CD8-positive, alpha-beta memory T cell (primary cell): ENCODE measurements around the gene PABPN1. TPM values are rescaled to one million over a fixed set of nuclear protein-coding genes. Genes with fewer than 3 reads are reported as not detected.
A peak's percentile ranks its signal among the peaks of the same experiment; 100 is the strongest.

ENCODE experiments used
- CTCF ChIA-PET: fragments of 350-600 bp; sonication (Branson Sonifier 250); formaldehyde crosslinking; loops from one replicate; lab custom pipeline; 2021; ENCODE audit warnings: antibody characterized with exemption; lab: Charles Lee
- POLR2A ChIA-PET: fragments of 350-600 bp; sonication (Branson Sonifier 250); formaldehyde crosslinking; loops from one replicate; lab custom pipeline; 2021; ENCODE audit warnings: antibody characterized with exemption; lab: Charles Lee
- DNase-seq, 5 donors: peaks; one replicate each; pipeline versions ENCODE4 v3.0.0 to v3.0.0-alpha.2; 2020 to 2022; ENCODE audit warnings: mixed read lengths in 1 of 5
- H3K27ac ChIP-seq: one replicate; pipeline ENCODE4 v1.7.0; 2013; ENCODE audit warnings: low read depth, mild to moderate bottlenecking, low read length, moderate library complexity
- H3K27me3 ChIP-seq: 2 replicates; pipeline ENCODE4 v1.7.0; 2013; ENCODE audit warnings: low read length, mild to moderate bottlenecking; ENCODE audit not compliant: insufficient read depth, poor library complexity, severe bottlenecking
- H3K36me3 ChIP-seq: 2 replicates; pipeline ENCODE4 v1.7.0; 2013; ENCODE audit warnings: mild to moderate bottlenecking, low read length, moderate library complexity; ENCODE audit not compliant: insufficient read depth
- H3K4me1 ChIP-seq: 2 replicates; pipeline ENCODE4 v1.7.0; 2013; ENCODE audit warnings: mild to moderate bottlenecking, low read length, moderate library complexity; ENCODE audit not compliant: insufficient read depth
- H3K4me3 ChIP-seq: 2 replicates; pipeline ENCODE4 v1.7.0; 2013; ENCODE audit warnings: mild to moderate bottlenecking, low read length
- H3K9me3 ChIP-seq: 2 replicates; pipeline ENCODE4 v1.7.0; 2013; ENCODE audit warnings: mild to moderate bottlenecking, low read length
- H3K27ac Mint-ChIP-seq, 8 donors: one replicate each; pipeline ENCODE4 v1.8.0; 2020 to 2021; ENCODE audit warnings: mixed read lengths in 8 of 8, mild to moderate bottlenecking in 6 of 8, inconsistent platforms in 3 of 8, moderate library complexity in 3 of 8
- H3K27me3 Mint-ChIP-seq, 2 donors: one replicate each; pipeline ENCODE4 v1.8.0; 2020 to 2021; ENCODE audit warnings: mixed read lengths in 2 of 2, mild to moderate bottlenecking in 1 of 2, moderate library complexity in 1 of 2
- H3K36me3 Mint-ChIP-seq, 3 donors: one replicate each; pipeline ENCODE4 v1.8.0; 2020 to 2021; ENCODE audit warnings: mixed read lengths in 3 of 3, inconsistent platforms in 1 of 3, mild to moderate bottlenecking in 1 of 3
- H3K4me1 Mint-ChIP-seq, 3 donors: one replicate each; pipeline ENCODE4 v1.8.0; 2020 to 2021; ENCODE audit warnings: mixed read lengths in 3 of 3, inconsistent platforms in 1 of 3, mild to moderate bottlenecking in 1 of 3
- H3K4me3 Mint-ChIP-seq, 7 donors: one replicate each; pipeline ENCODE4 v1.8.0; 2020 to 2021; ENCODE audit warnings: mixed read lengths in 7 of 7, mild to moderate bottlenecking in 6 of 7, moderate library complexity in 4 of 7, inconsistent platforms in 2 of 7
- H3K9me3 Mint-ChIP-seq, 5 donors: one replicate each; pipeline ENCODE4 v1.8.0; 2020 to 2022; ENCODE audit warnings: mixed read lengths in 5 of 5, mild to moderate bottlenecking in 3 of 5, moderate library complexity in 2 of 5, inconsistent platforms in 1 of 5
- polyA plus RNA-seq: library from polyadenylated mRNA; unstranded; fragments of 300-500 nt; fragmentation: Illumina TruSeq; gene quantifications from one replicate; pipeline ENCODE4 v1.2.3, GENCODE V29; 2021
- total RNA-seq, 2 experiments: library from RNA; stranded (reverse); gene quantifications; one replicate each; pipeline ENCODE4 v1.2.3, GENCODE V29; 2021

PABPN1 gene
- total and polyA plus RNA-seq, 3 experiments from 2014 or later, result 125 to 308 (median 308) TPM

DNA sequence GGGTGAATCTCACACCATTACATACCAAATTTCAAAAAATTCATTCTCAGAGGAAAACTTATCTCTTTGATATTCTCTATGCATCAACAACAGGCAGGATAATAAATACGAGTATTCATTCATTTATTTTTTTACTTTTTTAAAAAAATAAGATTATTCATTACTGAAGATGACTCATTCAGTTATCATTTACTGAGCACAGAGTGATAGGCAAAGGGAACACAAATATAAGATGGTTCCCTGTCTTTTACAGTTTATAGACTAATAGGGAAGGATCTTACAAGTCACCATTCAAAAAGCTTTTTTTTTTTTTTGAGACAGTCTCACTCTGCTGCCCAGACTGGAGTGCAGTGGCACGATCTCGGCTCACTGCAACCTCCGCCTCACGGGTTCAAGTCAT lies 5.0 kb upstream of the PABPN1 start:
- H3K9me3 Mint-ChIP-seq, result no peaks in the 10 kb centered on the region
- H3K36me3 ChIP-seq, result no peaks in the 10 kb centered on the region
- no peak overlapping the region for H3K27ac Mint-ChIP-seq
- no peak overlapping the region for H3K27ac ChIP-seq
- H3K9me3 ChIP-seq, result no peaks in the 10 kb centered on the region
- no peak for DNase-seq
- H3K27me3 Mint-ChIP-seq, result peaks cover 2 to 12% of the 10 kb centered on the region in 2 donors
- no peak overlapping the region for H3K4me3 ChIP-seq
- H3K36me3 Mint-ChIP-seq, result peaks cover 0 to 2% (median 0%) of the 10 kb centered on the region in 3 donors
- peaks cover 10% of the 10 kb centered on the region for H3K4me1 ChIP-seq
- POLR2A ChIA-PET, result interaction anchor here (0.7 kb wide), 2 partner anchors 43 to 196 kb away, joined by 3 to 8 read pairs; no protein-coding TSS in a partner anchor
- H3K4me1 Mint-ChIP-seq, result peaks cover 13 to 15% (median 13%) of the 10 kb centered on the region in 3 donors
- no peak overlapping the region for H3K4me3 Mint-ChIP-seq
- H3K27me3 ChIP-seq, result no peaks in the 10 kb centered on the region
- CTCF ChIA-PET, result interaction anchor here (1.0 to 1.1 kb wide), 2 partner anchors 14 to 17 kb away, joined by 3 read pairs; partner anchors contain the start of gene PPP1R3E

GRCh38 chr14:23319746-23320583 lies 1.3 kb upstream of the PABPN1 start:
- no peaks in the 10 kb centered on the region for H3K9me3 ChIP-seq
- peaks cover 0 to 33% (median 5%) of the 10 kb centered on the region in 3 donors for H3K36me3 Mint-ChIP-seq
- H3K27ac ChIP-seq, result peak overlapping the region; percentile 83
- peaks cover 23% of the 10 kb centered on the region for H3K4me1 ChIP-seq
- H3K9me3 Mint-ChIP-seq, result no peaks in the 10 kb centered on the region
- peak overlapping the region; percentile 89 to 98 (median 93) for H3K4me3 Mint-ChIP-seq
- H3K27me3 ChIP-seq, result no peaks in the 10 kb centered on the region
- peaks cover 20% of the 10 kb centered on the region for H3K36me3 ChIP-seq
- H3K27me3 Mint-ChIP-seq, result peaks cover 3 to 9% of the 10 kb centered on the region in 2 donors
- POLR2A ChIA-PET, result interaction anchor here (0.6 to 5.0 kb wide), 8 partner anchors 17 to 795 kb away, joined by 3 to 146 read pairs (median 5); partner anchors contain the start of genes ACIN1, C14orf119, HAUS4 and HOMEZ
- H3K4me3 ChIP-seq, result peak overlapping the region; percentile 77
- DNase-seq, result no peak
- peak overlapping the region; percentile 90 to 99 (median 98) for H3K27ac Mint-ChIP-seq
- peaks cover 29 to 35% (median 30%) of the 10 kb centered on the region in 3 donors for H3K4me1 Mint-ChIP-seq
- CTCF ChIA-PET, result interaction anchor here (0.6 to 3.6 kb wide), 12 partner anchors 10 to 225 kb away, joined by 3 to 52 read pairs (median 4); partner anchors contain the start of genes ACIN1, C14orf119 and PPP1R3E

GRCh38 chr14:23321572-23322547 lies 603 bp downstream of the PABPN1 start:
- H3K4me1 Mint-ChIP-seq, result peaks cover 29 to 35% (median 30%) of the 10 kb centered on the region in 3 donors
- peaks cover 3% of the 10 kb centered on the region in 2 donors for H3K27me3 Mint-ChIP-seq
- Histone ChIP-seq H3K36me3 (peaks cover 20% of the 10 kb centered on the region), H3K27ac (peak overlapping the region; percentile 76), H3K27me3 (no peaks in the 10 kb centered on the region), H3K4me1 (peaks cover 23% of the 10 kb centered on the region), H3K9me3 (no peaks in the 10 kb centered on the region), H3K4me3 (peak overlapping the region; percentile 79)
- peak overlapping the region; percentile 86 to 95 (median 93) for H3K27ac Mint-ChIP-seq
- peak; percentile 8 to 60 (median 21) for DNase-seq
- ChIA-PET CTCF (interaction anchor here (0.8 to 3.7 kb wide), 18 partner anchors 8 to 759 kb away, joined by 3 to 52 read pairs (median 4); partner anchors contain the start of genes ACIN1, AJUBA, C14orf119 and HOMEZ), POLR2A (interaction anchor here (0.5 to 5.0 kb wide), 11 partner anchors 11 to 793 kb away, joined by 3 to 146 read pairs (median 4); partner anchors contain the start of genes ACIN1, C14orf119, HOMEZ and OXA1L)
- no peaks in the 10 kb centered on the region for H3K9me3 Mint-ChIP-seq
- peaks cover 0 to 44% (median 6%) of the 10 kb centered on the region in 3 donors for H3K36me3 Mint-ChIP-seq
- peak overlapping the region; percentile 90 to 99 (median 92) for H3K4me3 Mint-ChIP-seq

GRCh38 chr14:23322568-23323517 lies 1.6 kb downstream of the PABPN1 start:
- H3K9me3 ChIP-seq, result no peaks in the 10 kb centered on the region
- Mint-ChIP-seq H3K9me3 (no peaks in the 10 kb centered on the region), H3K4me1 (peaks cover 30 to 36% (median 30%) of the 10 kb centered on the region in 3 donors), H3K27me3 (peaks cover 0 to 3% of the 10 kb centered on the region in 2 donors), H3K4me3 (peak overlapping the region; percentile 90 to 99 (median 92)), H3K27ac (peak overlapping the region; percentile 86 to 95 (median 93)), H3K36me3 (peaks cover 0 to 44% (median 6%) of the 10 kb centered on the region in 3 donors)
- no peak for DNase-seq
- H3K4me1 ChIP-seq, result peaks cover 23% of the 10 kb centered on the region
- H3K27ac ChIP-seq, result peak overlapping the region; percentile 76
- POLR2A ChIA-PET, result interaction anchor here (1.1 to 5.0 kb wide), 3 partner anchors 16 to 37 kb away, joined by 3 to 146 read pairs (median 23); partner anchors contain the start of genes HOMEZ and PPP1R3E
- peak overlapping the region; percentile 79 for H3K4me3 ChIP-seq
- CTCF ChIA-PET, result interaction anchor here (0.9 to 3.7 kb wide), 7 partner anchors 21 to 228 kb away, joined by 3 to 52 read pairs (median 11); partner anchors contain the start of genes ACIN1, C14orf119 and PPP1R3E
- H3K36me3 ChIP-seq, result peaks cover 20% of the 10 kb centered on the region
- no peaks in the 10 kb centered on the region for H3K27me3 ChIP-seq

DNA sequence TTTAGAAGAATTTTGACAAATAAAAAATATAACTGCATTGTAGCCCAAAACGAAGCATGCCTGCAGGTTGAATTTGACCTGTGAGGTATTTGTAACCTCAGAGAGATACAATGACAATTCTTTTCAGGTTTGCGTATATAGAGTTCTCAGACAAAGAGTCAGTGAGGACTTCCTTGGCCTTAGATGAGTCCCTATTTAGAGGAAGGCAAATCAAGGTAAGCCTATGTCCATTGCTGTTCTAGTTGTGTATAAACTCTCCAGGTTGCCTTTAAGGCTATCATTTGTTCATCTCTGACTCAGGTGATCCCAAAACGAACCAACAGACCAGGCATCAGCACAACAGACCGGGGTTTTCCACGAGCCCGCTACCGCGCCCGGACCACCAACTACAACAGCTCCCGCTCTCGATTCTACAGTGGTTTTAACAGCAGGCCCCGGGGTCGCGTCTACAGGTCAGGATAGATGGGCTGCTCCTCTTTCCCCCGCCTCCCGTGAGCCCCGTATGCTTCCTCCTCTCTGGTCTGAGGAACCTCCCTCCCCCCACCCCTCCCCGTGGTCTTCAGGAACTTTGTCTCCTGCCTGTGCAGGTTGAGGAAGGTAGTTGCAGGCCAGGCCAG lies 2.7 kb downstream of the PABPN1 start:
- no peak for DNase-seq
- peaks cover 30 to 38% (median 31%) of the 10 kb centered on the region in 3 donors for H3K4me1 Mint-ChIP-seq
- ChIA-PET CTCF (interaction anchor here (0.7 to 3.7 kb wide), 2 partner anchors 13 to 56 kb away, joined by 3 to 14 read pairs; no protein-coding TSS in a partner anchor), POLR2A (interaction anchor here (5.0 kb wide), 1 partner anchor 21 kb away, joined by 146 read pairs; the partner anchor contains the start of gene PPP1R3E)
- peaks cover 23% of the 10 kb centered on the region for H3K4me1 ChIP-seq
- H3K27ac ChIP-seq, result no peak overlapping the region
- H3K27me3 Mint-ChIP-seq, result peaks cover 0 to 3% of the 10 kb centered on the region in 2 donors
- no peaks in the 10 kb centered on the region for H3K27me3 ChIP-seq
- no peak overlapping the region for H3K4me3 Mint-ChIP-seq
- no peak overlapping the region for H3K4me3 ChIP-seq
- no peaks in the 10 kb centered on the region for H3K9me3 Mint-ChIP-seq
- peak overlapping the region in 1 of 8 donors; percentile 89 for H3K27ac Mint-ChIP-seq
- peaks cover 0 to 44% (median 6%) of the 10 kb centered on the region in 3 donors for H3K36me3 Mint-ChIP-seq
- H3K36me3 ChIP-seq, result peaks cover 20% of the 10 kb centered on the region
- no peaks in the 10 kb centered on the region for H3K9me3 ChIP-seq

DNA sequence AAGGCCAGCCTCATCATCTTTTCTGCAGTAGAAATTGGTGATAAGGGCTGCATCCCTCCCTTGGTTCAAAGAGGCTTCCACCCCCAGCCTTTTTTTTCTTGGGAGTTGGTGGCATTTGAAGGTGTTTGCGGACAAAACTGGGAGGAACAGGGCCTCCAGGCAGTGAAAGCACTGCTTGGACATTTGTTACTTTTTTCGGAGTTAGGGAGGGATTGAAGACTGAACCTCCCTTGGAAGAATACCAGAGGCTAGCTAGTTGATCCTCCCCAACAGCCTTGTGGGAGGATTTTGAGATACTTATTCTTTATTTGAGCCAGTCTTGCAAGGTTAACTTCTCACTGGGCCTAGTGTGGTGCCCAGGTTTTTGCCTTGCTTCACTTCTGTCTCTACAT lies 3.2 kb downstream of the PABPN1 start:
- peaks cover 30 to 38% (median 31%) of the 10 kb centered on the region in 3 donors for H3K4me1 Mint-ChIP-seq
- peaks cover 20% of the 10 kb centered on the region for H3K36me3 ChIP-seq
- peaks cover 0 to 44% (median 6%) of the 10 kb centered on the region in 3 donors for H3K36me3 Mint-ChIP-seq
- no peaks in the 10 kb centered on the region for H3K27me3 ChIP-seq
- ChIA-PET POLR2A (interaction anchor here (5.0 kb wide), 1 partner anchor 22 kb away, joined by 146 read pairs; the partner anchor contains the start of gene PPP1R3E), CTCF (interaction anchor here (0.7 kb wide), 1 partner anchor 14 kb away, joined by 3 read pairs; no protein-coding TSS in a partner anchor)
- H3K4me3 Mint-ChIP-seq, result peak overlapping the region in 1 of 7 donors; percentile 35
- H3K9me3 ChIP-seq, result no peaks in the 10 kb centered on the region
- H3K9me3 Mint-ChIP-seq, result no peaks in the 10 kb centered on the region
- H3K4me1 ChIP-seq, result peaks cover 23% of the 10 kb centered on the region
- H3K27ac Mint-ChIP-seq, result peak overlapping the region in 1 of 8 donors; percentile 7
- H3K4me3 ChIP-seq, result no peak overlapping the region
- DNase-seq, result no peak
- peaks cover 0 to 3% of the 10 kb centered on the region in 2 donors for H3K27me3 Mint-ChIP-seq
- H3K27ac ChIP-seq, result no peak overlapping the region
